ENCODE measurements around the gene MT1E. TPM values are rescaled to one million over a fixed set of nuclear protein-coding genes. Genes with fewer than 3 reads are reported as not detected.
"Not testable (repeated sequence)": the region's sequence is repeated elsewhere in the genome, so short reads cannot be mapped to it uniquely, and the experiment has no call there.

Gene MT1E
- polyA plus RNA-seq, 1 experiment = 188 TPM

GRCh38 chr16:56657555-56658326 is 32.2 kb downstream of the MT1E start, which contains the start of gene MT1F:
TSS of gene MT1F (plus strand) at chr16:56657959. CDS start at chr16:56658059, 100 bp downstream.
- POLR2A ChIA-PET = interaction anchor here (0.6 kb wide), 2 partner anchors 11 to 50 kb away, joined by 4 to 16 read pairs; no protein-coding TSS in a partner anchor
- Histone ChIP-seq H3K27me3 (ENCODE audit: control insufficient read depth, insufficient read depth, low read length) (peaks cover 23% of the 10 kb centered on the region), H3K4me3 (ENCODE audit: low read depth, low read length) (peak within 1 kb of the TSS; percentile 40), H3K36me3 (ENCODE audit: control insufficient read depth, insufficient read depth, low read length) (no peaks in the 10 kb centered on the region)
- DNase-seq (ENCODE audit: low read depth) = no peak
- CTCF ChIA-PET = no interaction called here
- no peak for TF ChIP-seq CTCF (IDR thresholded peaks at IDR 0.05; ENCODE audit: insufficient read depth, low read depth, low read length)

DNA sequence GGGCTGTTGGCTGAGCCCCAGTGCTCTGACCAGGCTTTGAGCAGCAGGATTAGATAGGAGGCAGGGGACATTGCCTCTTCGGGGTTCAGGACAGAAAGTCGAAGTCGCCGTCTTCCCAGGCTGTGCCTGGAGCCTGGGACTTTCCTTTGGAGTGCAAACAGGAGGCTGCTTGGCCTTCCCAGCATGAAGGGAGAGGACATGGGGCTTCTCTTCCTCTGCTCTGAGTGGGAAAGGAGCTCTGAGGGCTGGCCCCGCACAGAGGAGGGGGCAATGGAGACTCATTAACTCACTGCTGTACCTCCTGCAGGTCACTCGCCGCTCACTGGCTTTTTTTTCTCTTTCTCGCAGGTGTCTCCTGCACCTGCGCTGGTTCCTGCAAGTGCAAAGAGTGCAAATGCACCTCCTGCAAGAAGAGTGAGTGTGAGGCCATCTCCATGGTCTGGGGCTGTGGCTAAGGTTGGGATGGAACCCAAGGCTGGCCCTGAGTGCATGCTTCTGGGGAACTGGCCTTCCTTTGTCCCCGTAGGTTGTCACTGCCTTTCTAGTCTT is 32.8 kb downstream of the MT1E start:
- POLR2A ChIA-PET = no interaction called here
- CTCF ChIA-PET = no interaction called here
- no peak for DNase-seq (ENCODE audit: low read depth)
- Histone ChIP-seq H3K4me3 (ENCODE audit: low read depth, low read length) (peak overlapping the region; percentile 40; the same call in 1 of the 2 replicates), H3K36me3 (ENCODE audit: control insufficient read depth, insufficient read depth, low read length) (no peaks in the 10 kb centered on the region), H3K27me3 (ENCODE audit: control insufficient read depth, insufficient read depth, low read length) (peaks cover 26% of the 10 kb centered on the region)
- TF ChIP-seq CTCF (IDR thresholded peaks at IDR 0.05; ENCODE audit: insufficient read depth, low read depth, low read length) = no peak

DNA sequence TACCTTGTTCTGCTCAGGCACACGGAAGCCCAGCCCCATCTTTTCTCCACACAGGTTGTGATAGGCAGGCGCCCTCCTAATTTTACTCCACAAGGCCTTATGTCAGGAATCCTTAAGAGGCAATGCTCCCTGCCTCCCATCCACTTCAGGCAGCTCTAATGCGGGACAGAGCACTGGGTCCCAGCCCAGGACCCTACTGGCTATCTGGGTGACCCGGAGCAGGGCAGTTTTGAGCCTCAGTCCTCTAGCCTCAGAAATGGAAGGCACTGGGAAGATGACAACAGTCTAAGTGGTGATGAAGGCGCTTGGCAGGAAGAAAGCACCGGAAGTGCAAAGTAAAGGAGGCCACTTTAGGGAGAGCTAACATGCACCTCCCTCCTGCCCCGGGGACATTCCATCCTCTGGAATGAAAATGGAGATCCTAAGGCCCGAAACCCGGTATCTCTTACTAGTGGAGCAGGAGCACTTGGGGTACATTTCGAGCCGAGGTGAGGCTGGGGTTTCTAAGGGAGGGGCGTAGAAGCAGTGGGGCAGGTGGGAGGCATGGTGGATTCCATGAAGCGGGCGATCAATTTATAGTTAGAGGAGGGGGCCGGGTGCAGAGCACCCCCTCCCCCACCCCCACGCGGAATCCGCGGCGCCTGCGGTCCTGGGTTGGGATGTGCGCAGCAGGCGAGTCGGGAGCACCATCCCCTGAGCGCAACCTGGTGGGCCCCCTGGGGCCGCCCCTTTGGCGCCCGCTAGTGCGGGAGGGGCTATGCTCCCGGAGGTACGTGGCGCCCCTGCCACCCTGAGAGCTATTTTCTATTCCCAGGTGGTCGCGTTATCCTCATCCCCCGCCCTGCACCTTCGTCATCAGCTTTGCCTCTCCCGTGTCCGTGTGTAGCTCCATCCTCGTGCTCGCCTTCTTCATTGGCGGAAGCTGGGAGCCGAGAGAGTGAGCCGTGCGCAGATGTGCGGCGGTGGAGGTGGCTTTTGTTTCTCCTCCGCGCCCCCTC is 37.1 kb downstream of the MT1E start:
- ChIA-PET POLR2A (no interaction called here), CTCF (interaction anchor here (1.0 to 1.2 kb wide), 2 partner anchors 13 to 86 kb away, joined by 4 read pairs; no protein-coding TSS in a partner anchor)
- DNase-seq (ENCODE audit: low read depth) = no peak
- H3K27me3 ChIP-seq (ENCODE audit: control insufficient read depth, insufficient read depth, low read length) = peaks cover 49% of the 10 kb centered on the region
- H3K36me3 ChIP-seq (ENCODE audit: control insufficient read depth, insufficient read depth, low read length) = no peaks in the 10 kb centered on the region
- H3K4me3 ChIP-seq (ENCODE audit: low read depth, low read length) = no peak overlapping the region
- no peak for TF ChIP-seq CTCF (IDR thresholded peaks at IDR 0.05; ENCODE audit: insufficient read depth, low read depth, low read length)

DNA sequence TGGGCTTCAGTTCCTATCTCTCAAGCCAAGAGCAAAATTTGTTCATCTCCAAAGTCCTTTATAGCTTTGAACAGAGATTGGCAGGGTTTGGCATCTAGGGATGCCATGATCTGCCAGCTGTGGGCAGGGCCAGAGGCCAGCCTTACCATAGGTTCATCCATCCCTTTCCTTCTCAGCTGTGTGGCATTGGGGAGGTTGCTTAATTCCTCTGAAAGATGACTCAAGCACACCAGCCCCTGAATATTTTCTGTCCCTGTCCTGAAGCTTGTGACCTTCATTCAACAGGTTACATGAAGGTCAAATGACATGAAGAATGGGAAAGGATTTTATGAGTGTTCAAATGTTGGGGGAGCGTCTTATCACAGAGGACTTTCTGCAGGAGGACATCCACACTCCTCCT is 38.9 kb downstream of the MT1E start:
- TF ChIP-seq CTCF (IDR thresholded peaks at IDR 0.05; ENCODE audit: insufficient read depth, low read depth, low read length) = no peak
- POLR2A ChIA-PET = no interaction called here

GRCh38 chr16:56665286-56666261 is 40.0 kb downstream of the MT1E start:
- H3K27me3 ChIP-seq (ENCODE audit: control insufficient read depth, insufficient read depth, low read length) = peaks cover 66% of the 10 kb centered on the region
- H3K4me3 ChIP-seq (ENCODE audit: low read depth, low read length); DNase-seq (ENCODE audit: low read depth); H3K36me3 ChIP-seq (ENCODE audit: control insufficient read depth, insufficient read depth, low read length); POLR2A ChIA-PET; CTCF ChIA-PET: not testable (repeated sequence)

More for the DNA sequence above, 38.9 kb downstream of the MT1E start:
- DNase-seq (ENCODE audit: low read depth) = no peak
- peaks cover 59% of the 10 kb centered on the region for H3K27me3 ChIP-seq (ENCODE audit: control insufficient read depth, insufficient read depth, low read length)
- no peaks in the 10 kb centered on the region for H3K36me3 ChIP-seq (ENCODE audit: control insufficient read depth, insufficient read depth, low read length)
- no peak overlapping the region for H3K4me3 ChIP-seq (ENCODE audit: low read depth, low read length)
- CTCF ChIA-PET = no interaction called here
